Cerebellar cortex (tissue), 1 donor: ENCODE data around the gene GPX4.

Source experiments
- DNase-seq: peaks from one replicate; pipeline ENCODE4 v3.0.0-alpha.2; 2015; ENCODE audit warnings: low spot score

GPX4 gene

DNA sequence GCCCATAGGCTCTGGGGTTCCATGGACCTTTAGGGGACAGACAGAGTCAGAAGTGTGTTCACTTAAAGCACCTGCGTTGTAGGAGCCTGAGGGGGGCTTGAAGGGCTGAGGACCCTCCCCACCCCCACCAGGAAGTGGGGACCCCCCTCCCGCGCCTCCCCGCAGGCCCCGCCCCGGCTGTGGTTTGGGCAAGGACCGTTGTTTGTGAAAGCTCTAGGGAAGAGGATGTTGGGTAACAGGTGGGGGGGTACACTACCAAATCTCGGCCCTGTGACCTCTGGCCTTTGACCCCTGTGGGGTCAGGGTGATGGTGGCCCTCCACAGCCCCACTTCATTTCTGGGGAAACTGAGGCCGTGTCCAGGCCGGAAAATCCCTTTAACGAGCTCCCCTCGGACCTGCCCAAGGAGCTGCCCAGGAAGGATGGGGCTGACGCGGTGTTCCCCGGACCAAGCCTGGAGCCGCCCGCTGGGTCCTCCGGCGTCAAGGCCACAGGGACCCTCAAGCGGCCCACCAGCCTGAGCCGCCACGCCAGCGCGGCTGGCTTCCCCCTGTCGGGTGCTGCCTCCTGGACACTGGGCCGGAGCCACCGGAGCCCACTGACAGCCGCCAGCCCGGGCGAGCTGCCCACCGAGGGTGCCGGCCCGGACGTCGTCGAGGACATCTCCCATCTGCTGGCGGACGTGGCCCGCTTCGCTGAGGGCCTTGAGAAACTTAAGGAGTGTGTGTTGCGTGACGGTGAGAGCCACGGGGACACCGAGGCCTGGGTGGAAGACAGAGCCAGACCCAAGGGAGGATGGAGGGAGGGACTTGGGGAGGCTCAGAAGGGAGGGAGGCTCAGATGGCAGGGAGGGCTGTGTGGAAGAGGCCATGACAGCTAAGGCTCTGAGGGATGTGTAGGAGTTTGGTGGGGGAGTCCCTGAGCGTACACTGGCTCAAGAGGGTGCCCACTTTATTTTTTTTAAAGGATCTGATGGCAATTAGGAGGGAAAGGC is 35.5 kb upstream of the GPX4 start:
- no peak for DNase-seq

DNA sequence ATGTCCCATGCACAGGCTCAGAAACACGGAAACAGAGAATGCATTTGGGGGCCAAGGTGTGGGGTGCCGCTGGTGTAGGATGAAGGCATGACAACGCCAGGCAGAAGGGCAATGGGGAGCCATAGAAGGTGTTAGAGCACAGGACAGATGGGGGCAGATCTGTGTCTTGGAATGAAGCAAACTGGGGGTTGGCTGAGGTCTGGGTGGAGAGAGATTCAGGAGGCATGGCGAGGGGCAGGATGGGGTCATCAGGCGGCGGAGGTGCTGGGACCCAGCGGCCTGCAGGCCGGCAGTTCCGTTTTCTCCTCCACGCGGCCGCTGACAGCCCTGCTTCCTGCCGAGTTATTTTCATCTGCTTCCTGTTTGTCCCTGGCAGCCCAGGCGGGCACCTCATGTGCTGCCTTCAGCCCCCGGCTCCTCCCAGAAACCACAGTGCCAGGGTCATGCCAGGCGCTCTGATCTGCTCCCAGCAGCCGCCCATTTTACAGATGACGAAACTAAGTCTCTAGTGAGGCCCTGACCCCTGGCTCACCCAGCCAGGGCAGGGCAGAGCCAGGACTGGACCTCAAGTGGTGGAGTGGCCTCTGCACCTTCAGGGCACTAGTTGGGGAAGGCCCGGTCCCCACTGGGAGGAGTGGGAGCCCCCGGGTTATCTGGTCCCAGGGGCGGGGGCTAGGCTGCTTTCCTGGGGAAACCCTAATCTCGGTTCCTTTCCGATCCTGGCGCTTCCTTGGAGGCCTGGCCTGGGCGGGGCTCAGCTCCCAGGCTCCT is 34.6 kb upstream of the GPX4 start:
- no peak for DNase-seq

DNA sequence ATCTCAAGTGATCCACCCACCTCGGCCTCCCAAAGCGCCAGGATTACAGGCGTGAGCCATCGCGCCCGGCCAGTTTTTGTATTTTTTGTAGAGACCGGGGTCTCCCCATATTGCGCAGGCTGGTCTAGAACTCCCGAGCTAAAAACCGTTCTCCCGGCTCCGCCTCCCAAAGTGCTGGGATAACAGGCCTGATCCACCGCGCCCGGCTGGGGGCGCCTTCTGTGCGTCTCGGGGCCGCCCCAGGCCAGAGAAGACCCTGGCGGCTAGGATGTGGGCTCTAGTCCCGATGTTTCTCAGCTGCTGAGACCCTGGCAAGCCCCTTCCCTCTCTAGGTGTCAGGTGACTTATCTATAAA is 33.2 kb upstream of the GPX4 start:
- peak; percentile 51 for DNase-seq

DNA sequence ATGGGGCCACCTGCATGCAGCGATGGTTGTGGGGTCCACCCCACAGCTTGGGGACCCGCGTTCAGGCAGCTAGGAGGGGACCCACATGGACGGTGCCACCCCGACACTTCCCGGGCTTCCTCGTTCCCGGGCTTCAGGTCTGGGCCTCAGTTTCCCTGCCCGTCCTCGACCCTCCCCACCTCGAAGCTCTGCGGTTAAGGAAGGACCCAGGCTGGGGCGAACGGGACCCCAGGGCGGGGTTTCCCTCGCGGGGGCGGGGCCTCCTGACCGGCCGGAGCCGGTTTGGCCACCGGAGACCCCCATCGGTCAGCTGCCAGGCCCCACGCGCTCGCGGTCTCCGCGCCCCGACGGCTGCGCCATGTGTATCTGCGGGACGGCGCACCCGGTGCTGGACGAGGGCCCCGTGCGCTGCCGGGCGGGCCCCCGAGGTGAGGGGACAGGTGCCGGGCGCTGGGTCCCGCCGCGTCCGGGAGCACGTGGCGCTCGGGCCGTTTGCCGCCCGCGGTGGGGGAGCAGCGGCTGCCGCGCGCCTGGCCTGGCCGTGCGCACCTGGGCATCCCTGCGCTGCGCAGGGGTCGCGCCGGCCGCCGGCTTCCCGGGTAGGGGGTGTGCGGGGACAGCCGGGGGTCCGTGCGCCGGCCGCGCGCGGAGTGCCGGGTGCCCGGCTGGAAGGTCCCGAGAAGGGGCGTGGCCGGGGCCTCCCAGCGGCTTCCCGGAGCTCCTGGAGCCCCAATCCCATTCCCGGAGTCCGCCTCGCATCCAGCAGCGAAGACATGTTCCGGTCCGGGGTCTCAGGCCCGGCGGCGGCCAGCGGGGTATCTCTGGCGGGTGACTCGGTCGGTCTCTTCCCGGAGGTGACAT is 32.6 kb upstream of the GPX4 start:
- DNase-seq: peak; percentile 22

DNA sequence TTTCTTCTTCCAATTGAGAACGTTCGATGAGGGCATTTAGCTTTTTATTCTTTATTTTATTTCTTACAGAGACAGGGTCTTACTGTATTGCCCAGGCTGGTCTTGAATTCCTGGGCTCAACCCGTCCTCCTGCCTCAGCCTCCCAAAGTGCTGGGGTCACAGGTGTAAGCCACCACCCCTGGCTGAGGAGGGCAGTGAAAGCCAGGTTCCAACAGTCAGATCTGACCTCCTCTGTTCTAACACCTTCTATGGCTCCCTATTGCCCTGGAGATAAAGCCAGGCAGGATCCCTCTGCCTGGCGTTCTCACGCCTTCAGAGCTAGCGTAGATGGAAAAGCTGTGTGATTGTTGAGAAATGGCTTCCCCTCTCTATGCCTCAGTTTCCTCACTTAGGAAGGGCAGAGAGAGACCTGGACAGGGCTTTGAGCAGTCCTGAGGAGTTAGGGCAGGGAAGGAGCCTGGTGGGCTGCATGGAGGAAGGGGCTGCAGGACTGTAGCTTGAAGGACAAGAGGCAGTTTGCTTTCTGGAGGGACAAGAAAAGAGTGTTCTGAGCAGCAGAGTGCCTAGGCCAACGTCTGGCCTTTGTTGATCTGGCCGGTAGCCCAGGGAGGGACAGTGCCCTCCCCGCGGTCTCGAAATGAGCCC is 31.3 kb upstream of the GPX4 start:
- no peak for DNase-seq

DNA sequence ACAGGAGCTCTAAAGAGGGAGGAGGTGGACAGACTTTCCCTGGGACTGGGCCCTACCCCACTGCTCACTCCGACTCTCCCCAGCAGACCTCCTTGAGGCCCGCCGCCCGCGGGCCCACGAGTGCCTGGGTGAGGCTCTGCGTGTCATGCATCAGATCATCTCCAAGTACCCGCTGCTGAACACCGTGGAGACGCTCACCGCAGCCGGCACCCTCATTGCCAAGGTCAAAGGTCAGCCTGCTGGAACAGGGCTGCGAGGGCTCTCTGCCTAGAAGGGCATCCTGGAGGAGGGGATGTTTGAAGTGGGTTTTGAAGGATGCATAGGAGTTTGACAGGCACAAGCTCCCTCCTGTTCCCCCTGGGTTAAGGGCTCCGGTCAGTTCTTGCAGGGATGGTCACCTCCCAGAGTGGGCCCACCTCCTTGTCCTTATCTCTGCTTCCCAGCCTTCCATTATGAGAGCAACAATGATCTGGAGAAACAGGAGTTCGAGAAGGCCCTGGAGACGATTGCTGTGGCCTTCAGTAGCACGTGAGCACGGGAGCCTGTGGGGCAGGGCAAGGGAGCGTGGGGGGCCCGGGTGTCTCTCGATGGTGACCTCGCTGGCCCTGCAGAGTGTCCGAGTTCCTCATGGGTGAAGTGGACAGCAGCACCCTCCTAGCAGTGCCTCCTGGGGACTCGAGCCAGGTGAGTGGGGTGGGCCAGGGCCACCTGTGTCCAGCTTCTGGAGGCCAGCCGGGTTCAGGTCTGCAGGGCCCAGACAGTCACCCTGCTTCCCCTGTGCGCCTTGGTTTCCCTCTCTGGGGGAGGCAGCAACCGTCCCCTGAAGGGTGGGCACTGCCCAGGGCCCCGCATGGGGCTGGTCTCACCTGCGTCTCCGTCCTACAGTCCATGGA is 30.5 kb upstream of the GPX4 start:
- DNase-seq: no peak

DNA sequence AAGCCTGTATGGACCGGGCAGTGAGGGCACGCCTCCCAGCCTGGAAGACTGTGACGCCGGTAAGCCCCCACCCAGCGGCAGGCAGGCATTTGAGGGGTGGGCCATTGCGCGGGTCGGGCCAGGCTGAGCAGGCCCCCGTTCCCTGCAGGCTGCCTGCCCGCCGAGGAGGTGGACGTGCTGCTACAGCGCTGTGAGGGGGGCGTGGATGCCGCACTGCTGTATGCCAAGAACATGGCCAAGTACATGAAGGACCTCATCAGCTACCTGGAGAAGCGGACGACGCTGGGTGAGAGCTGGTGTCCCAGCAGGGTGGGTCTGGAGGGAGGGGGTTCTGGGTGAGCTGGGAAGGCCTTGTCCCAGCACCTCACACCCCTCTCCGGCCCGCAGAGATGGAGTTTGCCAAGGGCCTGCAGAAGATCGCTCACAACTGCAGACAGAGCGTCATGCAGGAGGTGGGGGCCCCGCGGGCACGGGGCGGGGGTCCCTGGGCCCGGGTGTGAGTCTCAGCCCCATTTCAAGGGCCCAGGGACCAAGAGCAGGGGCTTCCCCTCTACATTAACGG is 29.8 kb upstream of the GPX4 start:
- DNase-seq: no peak

DNA sequence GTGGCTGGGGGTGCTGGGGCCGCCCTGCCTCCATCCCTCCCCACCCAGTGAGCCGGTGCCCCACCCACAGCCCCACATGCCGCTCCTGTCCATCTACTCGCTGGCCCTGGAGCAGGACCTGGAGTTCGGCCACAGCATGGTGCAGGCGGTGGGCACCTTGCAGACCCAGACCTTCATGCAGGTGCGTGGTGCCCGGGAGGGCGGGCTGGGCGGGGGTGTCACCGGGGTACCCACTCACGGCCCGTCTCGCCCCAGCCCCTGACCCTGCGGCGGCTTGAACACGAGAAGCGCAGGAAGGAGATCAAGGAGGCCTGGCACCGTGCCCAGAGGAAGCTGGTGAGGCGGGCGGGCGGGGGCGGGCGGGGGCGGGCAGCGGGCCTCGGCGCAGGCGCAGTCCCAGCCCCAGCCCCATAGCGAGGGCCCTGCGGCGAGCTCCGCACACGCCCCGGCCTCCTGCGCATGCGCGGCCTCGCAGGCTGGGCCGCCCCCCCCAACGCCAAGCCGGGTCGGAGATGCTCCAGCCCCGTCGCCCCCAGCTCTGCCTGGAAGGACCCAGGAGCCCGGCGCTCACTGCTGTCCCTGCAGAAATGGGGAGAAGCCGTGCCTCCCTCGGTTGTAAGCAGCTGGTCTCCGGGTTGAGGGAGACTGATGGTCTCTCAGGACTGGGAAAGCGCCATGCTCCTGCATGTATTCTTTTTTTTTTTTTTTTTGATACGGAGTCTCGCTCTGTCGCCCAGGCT is 29.1 kb upstream of the GPX4 start:
- peak; percentile 26 for DNase-seq

DNA sequence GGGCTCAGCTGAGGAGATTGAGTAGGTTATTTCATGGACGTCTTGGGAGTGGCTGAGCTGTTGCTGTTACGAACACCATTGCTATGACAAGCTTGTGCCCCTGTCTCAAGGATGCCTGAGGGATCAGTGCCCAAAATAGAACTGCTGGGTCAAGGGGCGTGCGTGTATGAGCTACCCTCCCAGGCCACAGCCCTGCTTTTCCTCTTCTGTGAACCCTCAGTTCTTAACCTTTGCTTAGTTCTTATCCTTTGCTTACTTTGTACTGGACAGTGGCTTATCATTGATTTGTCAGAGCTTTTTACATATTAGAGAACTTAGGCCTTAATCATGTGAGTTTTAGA is 27.8 kb upstream of the GPX4 start:
- DNase-seq: no peak

DNA sequence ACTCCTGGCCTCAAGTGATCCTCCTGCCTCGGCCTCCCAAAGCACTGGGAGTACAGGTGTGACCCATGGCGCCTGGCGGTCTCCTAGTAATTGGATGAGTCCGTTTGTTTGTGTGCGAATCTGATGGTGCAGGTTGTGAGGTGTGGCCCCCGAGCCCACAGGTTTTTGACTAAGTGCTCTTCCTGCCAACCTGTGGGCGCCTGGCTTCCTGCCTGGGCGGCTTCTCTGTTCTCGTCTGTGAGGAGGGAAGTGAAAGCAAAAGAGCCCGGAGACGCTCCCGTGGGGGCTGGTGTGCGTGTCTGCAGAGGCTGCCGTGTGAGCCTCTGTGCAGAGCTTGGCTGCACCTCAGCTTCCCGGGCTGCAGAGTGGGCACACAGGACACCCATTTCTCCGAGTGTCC is 26.8 kb upstream of the GPX4 start:
- DNase-seq: peak; percentile 26

DNA sequence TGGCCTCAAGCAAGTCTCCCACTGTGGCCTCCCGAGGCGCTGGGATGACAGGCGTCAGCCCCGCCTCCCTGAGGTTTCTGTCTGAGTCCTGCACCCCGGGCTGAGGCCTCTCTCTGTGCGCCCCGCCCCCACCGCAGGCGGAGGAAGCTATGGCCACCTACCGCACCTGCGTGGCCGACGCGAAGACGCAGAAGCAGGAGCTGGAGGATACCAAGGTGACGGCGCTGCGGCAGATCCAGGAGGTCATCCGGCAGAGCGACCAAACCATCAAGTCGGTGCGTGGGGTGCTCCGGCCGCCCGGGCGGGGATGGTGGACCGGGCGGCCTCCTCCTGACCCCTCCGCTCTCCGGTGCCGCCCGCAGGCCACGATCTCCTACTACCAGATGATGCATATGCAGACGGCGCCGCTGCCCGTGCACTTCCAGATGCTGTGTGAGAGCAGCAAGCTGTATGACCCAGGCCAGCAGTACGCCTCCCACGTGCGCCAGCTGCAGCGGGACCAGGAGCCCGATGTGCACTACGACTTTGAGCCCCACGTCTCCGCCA is 24.2 kb upstream of the GPX4 start:
- DNase-seq: no peak

DNA sequence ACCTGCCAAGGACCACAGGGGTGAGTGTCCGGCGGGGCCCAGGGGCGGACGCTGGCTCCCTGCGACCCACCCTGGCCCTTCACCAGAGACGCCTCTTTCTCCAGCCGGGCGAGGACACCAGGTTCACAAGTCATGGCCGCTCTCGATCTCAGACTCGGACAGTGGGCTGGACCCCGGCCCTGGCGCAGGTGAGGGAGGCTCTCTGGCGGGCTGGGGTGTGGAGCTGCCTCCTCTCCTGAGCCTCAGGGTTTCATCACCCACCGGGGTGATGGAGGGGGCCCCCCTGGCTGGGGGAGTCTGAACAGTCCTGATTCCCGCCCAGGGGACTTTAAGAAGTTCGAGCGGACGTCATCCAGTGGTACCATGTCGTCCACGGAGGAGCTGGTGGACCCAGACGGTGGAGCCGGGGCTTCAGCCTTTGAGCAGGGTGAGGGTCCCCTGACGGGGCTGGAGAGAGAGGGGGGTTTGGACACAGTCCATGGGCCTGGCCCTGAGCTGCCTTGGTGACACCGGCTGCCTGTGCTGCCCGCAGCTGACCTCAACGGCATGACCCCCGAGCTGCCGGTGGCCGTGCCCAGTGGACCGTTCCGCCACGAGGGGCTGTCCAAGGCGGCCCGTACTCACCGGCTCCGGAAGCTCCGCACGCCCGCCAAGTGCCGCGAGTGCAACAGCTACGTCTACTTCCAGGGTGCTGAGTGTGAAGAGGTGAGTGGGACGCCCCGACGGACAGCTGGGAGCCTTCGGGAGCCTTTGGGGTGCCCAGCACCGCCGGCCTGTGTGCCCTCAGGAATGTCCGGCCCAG is 23.2 kb upstream of the GPX4 start:
- DNase-seq: no peak

DNA sequence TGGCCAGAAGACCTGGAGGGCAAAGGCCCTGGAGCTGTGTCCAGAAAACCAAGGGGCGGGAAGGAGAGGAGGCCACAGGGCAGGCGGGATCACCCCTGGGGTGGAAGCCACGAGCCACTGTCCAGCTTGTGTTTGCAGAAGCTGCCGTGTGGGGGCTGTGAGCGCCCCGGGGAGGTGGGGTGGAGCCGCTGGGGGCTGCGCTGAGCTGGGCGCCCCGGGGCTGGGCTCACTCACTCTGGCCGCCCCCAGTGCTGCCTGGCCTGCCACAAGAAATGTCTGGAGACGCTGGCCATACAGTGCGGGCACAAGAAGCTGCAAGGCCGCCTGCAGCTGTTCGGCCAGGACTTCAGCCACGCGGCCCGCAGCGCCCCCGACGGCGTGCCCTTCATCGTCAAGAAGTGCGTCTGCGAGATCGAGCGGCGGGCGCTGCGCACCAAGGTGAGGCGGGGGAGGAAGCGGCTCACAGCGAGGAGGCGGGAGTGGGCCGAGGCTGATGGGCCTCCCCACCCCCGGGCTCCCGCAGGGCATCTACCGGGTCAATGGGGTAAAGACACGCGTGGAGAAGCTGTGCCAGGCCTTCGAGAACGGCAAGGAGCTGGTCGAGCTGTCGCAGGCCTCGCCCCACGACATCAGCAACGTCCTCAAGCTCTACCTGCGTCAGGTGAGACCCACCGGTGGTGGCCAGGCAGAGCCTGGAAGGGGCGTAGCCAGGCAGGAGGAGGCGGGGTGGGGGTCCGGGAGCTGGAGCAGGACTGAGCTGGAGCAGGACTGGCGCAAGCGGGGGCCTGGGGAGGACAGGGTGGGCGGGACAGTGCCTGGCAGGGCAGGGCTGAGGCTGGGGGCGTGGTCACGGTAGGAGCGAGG is 22.3 kb upstream of the GPX4 start:
- DNase-seq: no peak

DNA sequence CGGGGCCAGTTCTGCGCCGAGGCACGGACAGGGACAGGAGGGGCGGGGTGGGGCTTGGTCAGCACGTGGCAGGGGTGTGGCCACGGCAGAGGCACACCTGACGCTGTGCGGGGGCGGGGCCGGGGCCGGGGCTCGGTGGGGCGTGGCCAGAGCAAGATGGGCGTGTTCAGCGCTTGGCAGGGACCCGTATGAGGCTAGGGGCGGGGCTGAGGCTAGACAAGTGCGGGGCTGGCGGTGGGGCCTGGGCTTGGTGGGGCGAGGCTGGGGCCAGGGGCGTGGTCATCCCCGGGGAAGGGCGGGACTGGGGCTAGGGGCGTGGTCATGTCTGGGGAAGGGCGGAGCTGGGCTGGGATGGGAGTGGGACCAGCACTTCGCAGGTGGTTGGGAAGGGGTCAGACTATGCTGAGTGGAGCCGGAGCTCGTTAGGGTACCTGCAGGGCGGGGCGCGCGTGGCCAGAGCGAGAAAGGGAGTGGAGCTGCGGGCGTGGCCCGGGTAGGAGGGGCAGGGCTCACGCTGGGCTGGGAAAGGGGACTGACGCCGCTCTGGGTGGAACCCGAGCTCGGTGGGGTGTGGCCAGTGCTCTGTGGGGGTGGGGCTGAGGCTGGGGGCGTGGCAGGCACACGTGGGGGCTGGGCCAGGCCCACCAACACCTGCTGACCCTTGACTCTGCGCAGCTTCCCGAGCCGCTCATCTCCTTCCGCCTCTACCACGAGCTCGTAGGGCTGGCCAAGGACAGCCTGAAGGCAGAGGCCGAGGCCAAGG is 21.4 kb upstream of the GPX4 start:
- peak; percentile 28 for DNase-seq

DNA sequence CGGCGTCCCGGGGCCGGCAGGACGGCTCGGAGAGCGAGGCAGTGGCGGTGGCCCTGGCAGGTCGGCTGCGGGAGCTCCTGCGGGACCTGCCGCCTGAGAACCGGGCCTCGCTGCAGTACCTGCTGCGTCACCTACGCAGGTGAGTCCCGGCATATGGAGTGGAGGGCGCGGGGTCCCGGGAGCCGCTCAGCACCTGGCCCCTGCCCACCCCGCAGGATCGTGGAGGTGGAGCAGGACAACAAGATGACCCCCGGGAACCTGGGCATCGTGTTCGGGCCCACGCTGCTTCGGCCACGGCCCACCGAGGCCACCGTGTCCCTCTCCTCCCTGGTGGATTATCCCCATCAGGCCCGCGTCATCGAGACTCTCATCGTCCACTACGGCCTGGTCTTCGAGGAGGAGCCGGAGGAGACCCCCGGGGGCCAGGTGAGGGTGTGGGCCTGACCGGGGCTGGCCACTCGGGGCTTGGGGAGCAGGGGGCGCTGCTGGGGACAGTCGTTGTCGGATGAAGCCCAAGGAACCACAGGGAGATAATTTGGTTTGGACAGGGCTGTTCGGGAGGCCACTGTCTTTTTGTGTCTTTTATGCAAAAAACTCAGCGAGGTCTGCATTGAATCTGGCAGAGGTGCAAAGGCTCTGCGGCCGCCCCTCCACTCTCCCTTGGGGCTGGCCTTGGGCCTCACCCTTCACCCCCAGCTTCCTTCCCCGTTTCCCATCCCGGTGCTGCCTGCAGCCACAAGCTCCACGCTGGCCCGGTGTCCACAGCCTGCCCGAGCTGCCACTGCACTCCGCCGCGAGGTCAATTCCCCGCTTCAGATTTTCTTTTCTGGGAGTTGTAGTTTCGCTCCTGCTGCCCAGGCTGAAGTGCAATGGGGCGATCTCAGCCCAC is 20.6 kb upstream of the GPX4 start:
- no peak for DNase-seq
